Measurements from ENCODE around the gene FKBP8.
A peak's percentile ranks its signal among the peaks of the same experiment; 100 is the strongest.
"Not testable (repeated sequence)": the region's sequence is repeated elsewhere in the genome, so short reads cannot be mapped to it uniquely, and the experiment has no call there.

The FKBP8 gene

GRCh38 chr19:18551631-18552030 lies 8.3 kb upstream of the FKBP8 start:
- no peaks in the 10 kb centered on the region for H3K4me1 ChIP-seq (ENCODE audit: control insufficient read depth, insufficient read depth, low read length)
- H3K27me3 ChIP-seq (ENCODE audit: control insufficient read depth, insufficient read depth, low read length) = no peaks in the 10 kb centered on the region
- H3K36me3 ChIP-seq (ENCODE audit: control insufficient read depth, insufficient read depth, low read length) = no peaks in the 10 kb centered on the region
- H3K9me3 ChIP-seq (ENCODE audit: control insufficient read depth, insufficient read depth, low read length) = no peaks in the 10 kb centered on the region
- H3K4me3 ChIP-seq (ENCODE audit: low read depth, low read length) = no peak overlapping the region
- no peak overlapping the region for H3K9ac ChIP-seq (ENCODE audit: low read depth, low read length)

- H3K9me3 ChIP-seq (ENCODE audit: control insufficient read depth, insufficient read depth, low read length) = no peaks in the 10 kb centered on the region
- peak overlapping the region; percentile 82 for H3K4me3 ChIP-seq (ENCODE audit: low read depth, low read length)
- H3K9ac ChIP-seq (ENCODE audit: low read depth, low read length) = peak overlapping the region; percentile 60
These were observed 572 bp upstream of the FKBP8 start for GRCh38 chr19:18543814-18544475.

GRCh38 chr19:18541992-18542940 lies 1.1 kb downstream of the FKBP8 start:
- H3K9ac ChIP-seq (ENCODE audit: low read depth, low read length) = peak overlapping the region; percentile 65
- peaks cover 30% of the 10 kb centered on the region for H3K36me3 ChIP-seq (ENCODE audit: control insufficient read depth, insufficient read depth, low read length)
- peak overlapping the region; percentile 81 for H3K4me3 ChIP-seq (ENCODE audit: low read depth, low read length)
- H3K9me3 ChIP-seq (ENCODE audit: control insufficient read depth, insufficient read depth, low read length) = no peaks in the 10 kb centered on the region
- no peaks in the 10 kb centered on the region for H3K27me3 ChIP-seq (ENCODE audit: control insufficient read depth, insufficient read depth, low read length)
- H3K4me1 ChIP-seq (ENCODE audit: control insufficient read depth, insufficient read depth, low read length) = no peaks in the 10 kb centered on the region

More at GRCh38 chr19:18543814-18544475, 572 bp upstream of the FKBP8 start:
- peaks cover 18% of the 10 kb centered on the region for H3K36me3 ChIP-seq (ENCODE audit: control insufficient read depth, insufficient read depth, low read length)
- H3K27me3 ChIP-seq (ENCODE audit: control insufficient read depth, insufficient read depth, low read length) = no peaks in the 10 kb centered on the region
- no peaks in the 10 kb centered on the region for H3K4me1 ChIP-seq (ENCODE audit: control insufficient read depth, insufficient read depth, low read length)

GRCh38 chr19:18541258-18541991 lies 1.9 kb downstream of the FKBP8 start:
- Histone ChIP-seq H3K4me1 (ENCODE audit: control insufficient read depth, insufficient read depth, low read length) (no peaks in the 10 kb centered on the region), H3K9ac (ENCODE audit: low read depth, low read length) (no peak overlapping the region), H3K27me3 (ENCODE audit: control insufficient read depth, insufficient read depth, low read length) (no peaks in the 10 kb centered on the region), H3K9me3 (ENCODE audit: control insufficient read depth, insufficient read depth, low read length) (no peaks in the 10 kb centered on the region), H3K4me3 (ENCODE audit: low read depth, low read length) (no peak overlapping the region), H3K36me3 (ENCODE audit: control insufficient read depth, insufficient read depth, low read length) (peaks cover 37% of the 10 kb centered on the region)

- H3K9me3 ChIP-seq (ENCODE audit: control insufficient read depth, insufficient read depth, low read length); H3K27me3 ChIP-seq (ENCODE audit: control insufficient read depth, insufficient read depth, low read length): not testable (repeated sequence)
- peaks cover 41% of the 10 kb centered on the region for H3K36me3 ChIP-seq (ENCODE audit: control insufficient read depth, insufficient read depth, low read length)
These were observed 3.2 kb downstream of the FKBP8 start for GRCh38 chr19:18540200-18540599.

GRCh38 chr19:18539372-18539771 lies 4.0 kb downstream of the FKBP8 start:
- H3K9me3 ChIP-seq (ENCODE audit: control insufficient read depth, insufficient read depth, low read length) = no peaks in the 10 kb centered on the region
- H3K27me3 ChIP-seq (ENCODE audit: control insufficient read depth, insufficient read depth, low read length) = no peaks in the 10 kb centered on the region
- H3K36me3 ChIP-seq (ENCODE audit: control insufficient read depth, insufficient read depth, low read length) = peaks cover 46% of the 10 kb centered on the region
- no peak overlapping the region for H3K9ac ChIP-seq (ENCODE audit: low read depth, low read length)
- no peaks in the 10 kb centered on the region for H3K4me1 ChIP-seq (ENCODE audit: control insufficient read depth, insufficient read depth, low read length)
- H3K4me3 ChIP-seq (ENCODE audit: low read depth, low read length) = no peak overlapping the region

More at GRCh38 chr19:18540200-18540599, 3.2 kb downstream of the FKBP8 start:
- H3K9ac ChIP-seq (ENCODE audit: low read depth, low read length); H3K4me1 ChIP-seq (ENCODE audit: control insufficient read depth, insufficient read depth, low read length); H3K4me3 ChIP-seq (ENCODE audit: low read depth, low read length): not testable (repeated sequence)

- Histone ChIP-seq H3K36me3 (ENCODE audit: control insufficient read depth, insufficient read depth, low read length) (peaks cover 49% of the 10 kb centered on the region), H3K9me3 (ENCODE audit: control insufficient read depth, insufficient read depth, low read length) (no peaks in the 10 kb centered on the region), H3K4me1 (ENCODE audit: control insufficient read depth, insufficient read depth, low read length) (no peaks in the 10 kb centered on the region), H3K27me3 (ENCODE audit: control insufficient read depth, insufficient read depth, low read length) (no peaks in the 10 kb centered on the region), H3K4me3 (ENCODE audit: low read depth, low read length) (no peak overlapping the region), H3K9ac (ENCODE audit: low read depth, low read length) (no peak overlapping the region)
These were observed 5.3 kb downstream of the FKBP8 start for GRCh38 chr19:18538115-18538514.

GRCh38 chr19:18537431-18537830 lies 5.9 kb downstream of the FKBP8 start:
- Histone ChIP-seq H3K9me3 (ENCODE audit: control insufficient read depth, insufficient read depth, low read length) (no peaks in the 10 kb centered on the region), H3K4me3 (ENCODE audit: low read depth, low read length) (no peak overlapping the region), H3K27me3 (ENCODE audit: control insufficient read depth, insufficient read depth, low read length) (no peaks in the 10 kb centered on the region), H3K4me1 (ENCODE audit: control insufficient read depth, insufficient read depth, low read length) (no peaks in the 10 kb centered on the region), H3K36me3 (ENCODE audit: control insufficient read depth, insufficient read depth, low read length) (peaks cover 56% of the 10 kb centered on the region), H3K9ac (ENCODE audit: low read depth, low read length) (no peak overlapping the region)

- H3K9ac ChIP-seq (ENCODE audit: low read depth, low read length) = no peak overlapping the region
- peaks cover 61% of the 10 kb centered on the region for H3K36me3 ChIP-seq (ENCODE audit: control insufficient read depth, insufficient read depth, low read length)
- no peaks in the 10 kb centered on the region for H3K27me3 ChIP-seq (ENCODE audit: control insufficient read depth, insufficient read depth, low read length)
These were observed 6.9 kb downstream of the FKBP8 start for GRCh38 chr19:18536475-18536874.

GRCh38 chr19:18533058-18533457 lies 10.3 kb downstream of the FKBP8 start:
- Histone ChIP-seq H3K36me3 (ENCODE audit: control insufficient read depth, insufficient read depth, low read length) (peaks cover 43% of the 10 kb centered on the region), H3K9me3 (ENCODE audit: control insufficient read depth, insufficient read depth, low read length) (no peaks in the 10 kb centered on the region), H3K27me3 (ENCODE audit: control insufficient read depth, insufficient read depth, low read length) (no peaks in the 10 kb centered on the region), H3K4me1 (ENCODE audit: control insufficient read depth, insufficient read depth, low read length) (no peaks in the 10 kb centered on the region), H3K4me3 (ENCODE audit: low read depth, low read length) (no peak overlapping the region), H3K9ac (ENCODE audit: low read depth, low read length) (no peak overlapping the region)

More at GRCh38 chr19:18536475-18536874, 6.9 kb downstream of the FKBP8 start:
- H3K4me1 ChIP-seq (ENCODE audit: control insufficient read depth, insufficient read depth, low read length) = no peaks in the 10 kb centered on the region
- H3K4me3 ChIP-seq (ENCODE audit: low read depth, low read length) = no peak overlapping the region
- no peaks in the 10 kb centered on the region for H3K9me3 ChIP-seq (ENCODE audit: control insufficient read depth, insufficient read depth, low read length)

- Histone ChIP-seq H3K9ac (ENCODE audit: low read depth, low read length) (no peak overlapping the region), H3K4me1 (ENCODE audit: control insufficient read depth, insufficient read depth, low read length) (no peaks in the 10 kb centered on the region), H3K36me3 (ENCODE audit: control insufficient read depth, insufficient read depth, low read length) (peaks cover 37% of the 10 kb centered on the region), H3K4me3 (ENCODE audit: low read depth, low read length) (no peak overlapping the region), H3K9me3 (ENCODE audit: control insufficient read depth, insufficient read depth, low read length) (no peaks in the 10 kb centered on the region), H3K27me3 (ENCODE audit: control insufficient read depth, insufficient read depth, low read length) (no peaks in the 10 kb centered on the region)
These were observed 11.0 kb downstream of the FKBP8 start for GRCh38 chr19:18532168-18532890.
